Sigmoid colon (tissue), 7 donors: Measurements from ENCODE around the gene CCDC186. TPM values are rescaled to one million over a fixed set of nuclear protein-coding genes. Genes with fewer than 3 reads are reported as not detected.

Experiments
- DNase-seq: peaks from one replicate; pipeline ENCODE4 v3.0.0-alpha.2; 2019
- H3K27ac ChIP-seq, 4 donors: fragments of 200-600 bp; sonication (generic); one replicate each; pipeline ENCODE4 v1.5.1; 2016 to 2019; ENCODE audit warnings: mild to moderate bottlenecking in 1 of 4
- H3K27me3 ChIP-seq, 3 donors: fragments of 200-600 bp; sonication (generic); one replicate each; pipeline ENCODE4 v1.5.1; 2019; ENCODE audit warnings: mild to moderate bottlenecking in 1 of 3
- H3K36me3 ChIP-seq, 4 donors: fragments of 200-600 bp; sonication (generic); one replicate each; pipeline ENCODE4 v1.5.1; 2016 to 2019
- H3K4me1 ChIP-seq, 4 donors: fragments of 200-600 bp; sonication (generic); one replicate each; pipeline ENCODE4 v1.5.1; 2017 to 2019
- H3K4me3 ChIP-seq, 4 donors: fragments of 200-600 bp; sonication (generic); one replicate each; pipeline ENCODE4 v1.5.1; 2017 to 2019; ENCODE audit warnings: mild to moderate bottlenecking in 2 of 4, moderate library complexity in 1 of 4
- H3K9me3 ChIP-seq, 4 donors: fragments of 200-600 bp in 3 of 4; sonication (generic) in 3 of 4; one replicate each; pipeline versions ENCODE4 v1.5.1 to v1.6.1; 2013 to 2019
- CTCF ChIP-seq, 4 experiments: fragments of 450-650 bp in 3 of 4; fragments of 200-600 bp in 1 of 4; IDR thresholded peaks; one replicate each; pipeline ENCODE4 v1.5.1; 2016 to 2019; ENCODE audit warnings: antibody characterized with exemption in 4 of 4, mild to moderate bottlenecking in 3 of 4, moderate library complexity in 2 of 4
- EP300 ChIP-seq, 4 donors: sonication (generic); formaldehyde crosslinking; IDR thresholded peaks; one replicate each; pipeline ENCODE4 v1.6.1; 2017; ENCODE audit warnings: antibody characterized with exemption in 4 of 4
- POLR2A ChIP-seq, 2 donors: fragments of 450-650 bp; IDR thresholded peaks; one replicate each; pipeline ENCODE4 v1.6.1; 2016; ENCODE audit warnings: antibody characterized with exemption in 2 of 2, mild to moderate bottlenecking in 2 of 2, moderate library complexity in 2 of 2
- POLR2AphosphoS5 ChIP-seq, 4 donors: sonication (generic); formaldehyde crosslinking; IDR thresholded peaks; one replicate each; pipeline ENCODE4 v1.6.1; 2017; ENCODE audit warnings: antibody characterized with exemption in 4 of 4
- WGBS, 2 donors: extraction: QIAGEN DNeasy Blood & Tissue Kit; methylation state at CpG; one replicate each; pipeline ENCODE4 v1.1.7; 2013; 5-methylcytosine and 5-hydroxymethylcytosine counted together
- intact Hi-C: fragments of 100-400 bp; cut with DNase I; formaldehyde crosslinking; loops from one replicate; pipeline ENCODE4 v1.15.1; 2023
- polyA plus RNA-seq, 3 donors: library from polyadenylated mRNA; stranded (reverse); fragments of 200-250 nt; gene quantifications; one replicate each; pipeline ENCODE4 v1.2.3, GENCODE V29; 2013
- total RNA-seq, 4 donors: library from RNA; depleted of rRNA; stranded (reverse); fragments of >200 nt; gene quantifications; one replicate each; pipeline ENCODE4 v1.1.0, GENCODE V29; 2016
- donor health status: healthy with polysubstance abuse.
- donor health status: Bipolar disorder and iron deficiency.
- donor health status: healthy.

Gene CCDC186
- total and polyA plus RNA-seq, 7 donors, result 9.6 to 27.1 (median 17.6) TPM

- H3K4me1 ChIP-seq, result peaks cover 0 to 19% (median 13%) of the 10 kb centered on the region in 4 donors
Observed at GRCh38 chr10:114102256-114102655, 71.7 kb downstream of the CCDC186 start.

DNA sequence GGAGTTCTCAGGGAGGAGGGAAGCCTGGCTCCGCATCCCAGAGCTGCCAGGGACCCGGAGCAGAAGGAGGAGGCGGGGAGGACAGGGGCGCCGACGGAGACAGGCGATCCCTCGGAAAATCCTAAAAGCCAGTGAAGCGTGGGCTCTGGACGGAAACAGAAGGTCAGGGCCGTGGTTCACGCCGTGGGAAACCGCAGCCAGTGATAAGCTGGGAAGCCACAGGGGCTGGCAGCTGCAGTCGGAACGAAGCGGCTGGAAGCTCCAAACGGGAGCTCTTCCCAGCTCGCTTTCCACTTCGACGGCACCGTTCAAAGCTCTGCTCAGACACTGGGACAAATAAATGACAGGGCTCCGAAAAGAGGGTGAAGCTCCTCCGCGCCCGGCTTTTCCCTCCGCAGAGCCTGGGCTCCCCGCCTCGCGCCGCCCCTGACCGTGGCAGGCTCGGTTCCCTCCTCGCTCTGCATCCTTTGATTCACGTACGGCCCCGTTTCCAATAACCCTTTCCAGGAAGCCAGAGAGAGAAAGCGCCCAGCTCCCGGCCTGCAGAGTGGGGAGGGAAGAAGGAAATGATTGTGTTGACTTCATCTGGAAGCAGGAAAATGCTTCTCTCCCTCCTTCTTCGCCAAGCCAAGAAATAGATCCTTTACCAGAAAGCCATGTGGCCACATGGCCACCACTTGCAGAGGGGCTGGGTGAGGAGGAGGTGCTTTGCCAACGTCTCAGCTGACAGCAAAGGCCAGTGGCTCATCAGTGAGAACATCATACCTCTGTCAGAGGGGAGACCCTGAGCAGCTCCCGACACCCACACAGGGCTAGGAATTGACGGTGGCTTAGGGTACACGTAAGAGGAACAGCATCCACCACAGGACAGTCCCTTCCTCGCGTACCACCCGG, 72.9 kb downstream of the CCDC186 start:
- intact Hi-C loops, result loop anchor here (5.0 kb wide), 1 partner anchor 394 kb away; no protein-coding TSS in a partner anchor
- H3K27ac ChIP-seq, result peak overlapping the region in 2 of 4 donors; percentile 3 to 46
- peaks cover 0 to 11% (median 0%) of the 10 kb centered on the region in 3 donors for H3K27me3 ChIP-seq
- H3K4me1 ChIP-seq, result peaks cover 0 to 19% (median 13%) of the 10 kb centered on the region in 4 donors
- TF ChIP-seq EP300 (IDR thresholded peaks at IDR 0.05), result no peak
- TF ChIP-seq POLR2AphosphoS5 (IDR thresholded peaks at IDR 0.05), result no peak
- no peak for TF ChIP-seq CTCF (IDR thresholded peaks at IDR 0.05)
- no peak for TF ChIP-seq POLR2A (IDR thresholded peaks at IDR 0.05)
- no peaks in the 10 kb centered on the region for H3K36me3 ChIP-seq
- H3K4me3 ChIP-seq, result peak overlapping the region; percentile 17 to 52 (median 40)
- no peaks in the 10 kb centered on the region for H3K9me3 ChIP-seq
- DNase-seq, result no peak
- 12 to 18% methylated on average over 47 of the region's 47 CpGs for whole genome bisulfite sequencing, 2 donors

More at GRCh38 chr10:114102256-114102655, 71.7 kb downstream of the CCDC186 start:
- H3K27me3 ChIP-seq, result peaks cover 0 to 11% (median 0%) of the 10 kb centered on the region in 3 donors
- no peak for DNase-seq
- H3K4me3 ChIP-seq, result no peak overlapping the region
- intact Hi-C loops, result loop anchor here (2.0 to 5.0 kb wide), 2 partner anchors 303 to 395 kb away; no protein-coding TSS in a partner anchor
- H3K9me3 ChIP-seq, result no peaks in the 10 kb centered on the region
- no peaks in the 10 kb centered on the region for H3K36me3 ChIP-seq
- 29 to 37% methylated on average over 2 of the region's 2 CpGs for WGBS, 2 donors
- TF ChIP-seq POLR2AphosphoS5 (IDR thresholded peaks at IDR 0.05), result no peak
- no peak for TF ChIP-seq POLR2A (IDR thresholded peaks at IDR 0.05)
- TF ChIP-seq CTCF (IDR thresholded peaks at IDR 0.05), result no peak
- TF ChIP-seq EP300 (IDR thresholded peaks at IDR 0.05), result no peak
- H3K27ac ChIP-seq, result no peak overlapping the region

- no peak overlapping the region for H3K4me3 ChIP-seq
- intact Hi-C loops, result loop anchor here (5.0 kb wide), 1 partner anchor 50 kb away; no protein-coding TSS in a partner anchor
- no peaks in the 10 kb centered on the region for H3K9me3 ChIP-seq
- H3K27ac ChIP-seq, result no peak overlapping the region
- WGBS, 2 donors, result 82 to 89% methylated on average over 3 of the region's 3 CpGs
- H3K4me1 ChIP-seq, result peaks cover 0 to 15% (median 12%) of the 10 kb centered on the region in 4 donors
- peaks cover 0 to 11% (median 0%) of the 10 kb centered on the region in 3 donors for H3K27me3 ChIP-seq
- no peaks in the 10 kb centered on the region for H3K36me3 ChIP-seq
- no peak for DNase-seq
- no peak for TF ChIP-seq EP300 (IDR thresholded peaks at IDR 0.05)
- TF ChIP-seq POLR2A (IDR thresholded peaks at IDR 0.05), result no peak
- no peak for TF ChIP-seq CTCF (IDR thresholded peaks at IDR 0.05)
- TF ChIP-seq POLR2AphosphoS5 (IDR thresholded peaks at IDR 0.05), result no peak
Observed at GRCh38 chr10:114096864-114097263, 77.1 kb downstream of the CCDC186 start.

DNA sequence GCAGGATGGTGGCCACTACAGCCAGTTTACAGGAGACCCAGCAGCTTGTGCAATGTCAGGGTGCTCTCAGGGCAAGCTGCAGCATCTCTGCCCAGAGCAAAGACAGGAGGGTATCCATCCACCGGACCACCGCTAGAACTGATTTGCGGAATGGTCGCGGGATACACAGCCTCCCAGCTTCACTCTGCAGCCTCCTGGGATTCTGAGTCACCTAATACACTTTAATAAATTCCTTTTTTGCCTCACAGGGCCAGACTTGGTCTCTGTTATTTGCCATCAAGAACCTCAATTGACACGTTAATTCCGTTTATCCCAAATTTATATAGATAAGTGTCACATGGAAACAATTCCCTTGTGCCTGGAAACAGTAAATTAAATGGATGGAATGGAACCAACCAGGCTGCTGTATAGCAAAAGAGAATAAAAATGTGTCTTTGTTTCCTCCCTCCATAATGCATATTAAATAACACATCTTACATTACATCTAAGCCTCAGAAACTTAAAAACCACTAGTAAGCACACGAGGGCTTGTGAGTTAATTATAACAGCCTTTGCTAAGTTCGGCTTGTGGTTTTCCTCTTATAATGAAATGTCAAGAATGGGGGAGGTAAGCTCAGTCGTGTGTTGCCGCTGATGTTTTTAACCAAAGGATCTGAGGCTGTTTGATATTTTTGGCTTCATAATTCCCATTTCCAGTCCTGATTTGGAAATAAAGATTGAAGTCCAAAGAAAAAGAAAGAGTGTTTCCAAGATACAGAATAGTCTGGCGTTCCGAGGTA, 78.3 kb downstream of the CCDC186 start:
- WGBS, 2 donors, result 63 to 84% methylated on average over 13 of the region's 13 CpGs
- H3K9me3 ChIP-seq, result no peaks in the 10 kb centered on the region
- intact Hi-C loops, result loop anchor here (5.0 kb wide), 1 partner anchor 48 kb away; no protein-coding TSS in a partner anchor
- no peak for TF ChIP-seq CTCF (IDR thresholded peaks at IDR 0.05)
- no peak for TF ChIP-seq POLR2AphosphoS5 (IDR thresholded peaks at IDR 0.05)
- TF ChIP-seq POLR2A (IDR thresholded peaks at IDR 0.05), result no peak
- no peak for TF ChIP-seq EP300 (IDR thresholded peaks at IDR 0.05)
- no peak for DNase-seq
- H3K36me3 ChIP-seq, result no peaks in the 10 kb centered on the region
- H3K4me1 ChIP-seq, result peaks cover 0 to 6% (median 4%) of the 10 kb centered on the region in 4 donors
- no peak overlapping the region for H3K27ac ChIP-seq
- H3K27me3 ChIP-seq, result peaks cover 0 to 8% (median 0%) of the 10 kb centered on the region in 3 donors
- no peak overlapping the region for H3K4me3 ChIP-seq
